ENCODE data around the gene PANX3.

PANX3 gene

DNA sequence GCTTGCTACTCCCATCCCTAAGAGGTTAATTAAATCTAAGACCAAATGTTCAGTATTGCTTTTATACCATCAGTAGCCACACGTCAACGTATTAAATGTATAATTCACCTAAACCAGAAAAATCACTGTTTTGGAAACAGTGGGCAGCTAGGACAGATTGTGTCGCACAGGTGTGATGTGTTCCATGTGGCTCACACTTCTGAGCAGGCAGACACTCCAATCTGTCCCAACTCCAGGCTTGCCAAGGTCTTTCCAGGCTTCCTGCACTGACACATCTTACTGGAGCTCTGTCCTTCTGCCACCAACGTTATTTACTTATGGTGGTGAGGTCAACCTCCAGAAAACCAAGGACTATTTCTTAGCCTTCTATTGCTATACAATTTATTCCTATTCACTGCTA is 50.9 kb downstream of the PANX3 start:
- Mint-ChIP-seq H3K27ac (no peak overlapping the region), H3K36me3 (peaks cover 11% of the 10 kb centered on the region), H3K4me3 (no peak overlapping the region), H3K27me3 (no peaks in the 10 kb centered on the region), H3K9me3 (ENCODE audit: low read depth) (no peaks in the 10 kb centered on the region), H3K4me1 (ENCODE audit: low read depth) (no peaks in the 10 kb centered on the region)

DNA sequence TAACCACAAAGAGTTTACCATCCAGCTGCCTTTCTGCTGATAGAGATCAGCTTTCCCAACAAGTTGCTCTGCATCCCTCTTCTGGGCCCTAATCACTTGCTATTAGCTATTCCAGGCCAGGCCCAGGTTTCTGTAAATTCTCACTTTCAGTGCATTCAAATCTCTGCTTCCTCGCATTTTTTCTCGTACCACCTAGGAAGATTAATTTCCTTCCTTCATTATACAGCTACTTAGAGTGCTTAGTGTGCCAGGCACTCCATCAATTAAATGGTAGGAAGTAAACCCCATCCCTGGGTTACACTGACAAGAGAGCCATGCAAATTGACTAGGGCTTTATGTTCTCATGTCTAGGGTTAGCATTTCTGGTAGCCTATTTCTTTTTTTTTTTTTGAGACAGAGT is 52.6 kb downstream of the PANX3 start:
- H3K9me3 Mint-ChIP-seq (ENCODE audit: low read depth): no peaks in the 10 kb centered on the region
- H3K4me3 Mint-ChIP-seq: no peak overlapping the region

DNA sequence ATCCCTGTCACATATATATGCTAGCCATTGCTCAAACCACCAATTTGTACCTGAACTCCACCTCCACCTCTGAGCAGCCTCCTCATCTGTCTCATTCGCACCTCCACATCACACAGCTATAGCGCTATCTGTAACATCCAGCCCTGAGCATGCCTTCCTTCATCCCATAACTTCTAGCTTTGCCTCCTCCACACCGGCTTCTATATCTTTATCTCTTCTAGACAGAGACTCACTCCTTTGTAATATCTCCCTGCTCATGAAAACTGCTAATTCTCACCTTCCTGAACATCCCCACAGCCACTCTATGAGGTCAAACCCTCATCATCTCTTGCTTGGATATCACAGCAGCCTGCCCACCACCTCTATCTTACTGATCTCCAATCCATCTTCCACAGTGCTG is 56.4 kb downstream of the PANX3 start:
- Mint-ChIP-seq H3K9me3 (ENCODE audit: low read depth) (no peaks in the 10 kb centered on the region), H3K36me3 (peaks cover 7% of the 10 kb centered on the region), H3K27me3 (no peaks in the 10 kb centered on the region), H3K4me1 (ENCODE audit: low read depth) (peaks cover 12% of the 10 kb centered on the region), H3K27ac (no peak overlapping the region), H3K4me3 (no peak overlapping the region)

More for the DNA sequence above, 52.6 kb downstream of the PANX3 start:
- no peaks in the 10 kb centered on the region for H3K27me3 Mint-ChIP-seq
- H3K4me1 Mint-ChIP-seq (ENCODE audit: low read depth): no peaks in the 10 kb centered on the region
- no peak overlapping the region for H3K27ac Mint-ChIP-seq
- H3K36me3 Mint-ChIP-seq: peaks cover 11% of the 10 kb centered on the region

DNA sequence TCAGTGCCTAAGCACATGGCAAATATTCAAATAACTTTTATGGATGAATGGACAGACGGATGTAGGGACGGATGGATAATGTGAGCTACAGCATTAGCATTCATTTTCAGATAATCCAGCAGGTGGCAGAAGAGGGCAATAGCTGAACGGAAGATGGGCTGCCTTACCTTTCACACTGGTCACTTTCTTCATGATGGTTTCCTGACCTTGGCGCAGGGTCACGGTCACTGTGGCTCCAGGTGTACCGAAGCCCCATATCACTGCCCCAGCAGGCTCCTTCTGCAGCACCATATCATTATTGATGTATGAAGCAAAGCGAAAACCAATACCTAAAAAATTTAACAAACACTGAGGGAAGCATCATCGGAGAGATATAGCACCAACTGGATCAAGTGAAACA is 58.0 kb downstream of the PANX3 start:
- Mint-ChIP-seq H3K27ac (no peak overlapping the region), H3K4me3 (no peak overlapping the region), H3K4me1 (ENCODE audit: low read depth) (peaks cover 18% of the 10 kb centered on the region), H3K9me3 (ENCODE audit: low read depth) (no peaks in the 10 kb centered on the region), H3K36me3 (peaks cover 7% of the 10 kb centered on the region), H3K27me3 (no peaks in the 10 kb centered on the region)
